ENCODE data around the gene KCND3.

KCND3 gene

GRCh38 chr1:111990026-111990877, 784 bp upstream of the KCND3 start:
- H3K4me3 ChIP-seq (ENCODE audit: low read length), result peak overlapping the region; percentile 58
- DNase-seq (ENCODE audit: low read depth), result peak; percentile 15
- no peak for TF ChIP-seq CTCF (conservative IDR thresholded peaks at IDR 0.05; ENCODE audit: low read length)

- no peak for DNase-seq (ENCODE audit: low read depth)
- TF ChIP-seq CTCF (conservative IDR thresholded peaks at IDR 0.05; ENCODE audit: low read length), result no peak
- H3K4me3 ChIP-seq (ENCODE audit: low read length), result peak overlapping the region; percentile 45
Observed at GRCh38 chr1:111988743-111989453, 570 bp downstream of the KCND3 start.

DNA sequence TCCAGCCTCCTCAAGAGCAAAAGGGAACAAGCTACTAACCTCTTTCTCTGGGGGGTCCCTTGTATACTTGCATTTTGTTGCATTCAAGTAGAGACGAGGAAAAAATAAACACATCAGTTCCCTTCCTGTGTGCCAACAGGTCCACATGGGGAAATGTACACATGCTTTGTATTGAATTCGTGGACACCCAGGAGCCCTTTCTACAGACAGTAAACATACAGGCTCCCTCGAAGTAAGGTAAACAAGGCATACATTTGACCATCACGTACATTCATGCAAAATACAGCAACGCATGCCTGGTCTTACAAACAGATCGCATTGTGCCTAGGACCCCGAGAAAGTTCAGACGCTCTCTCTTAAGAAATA, 1.1 kb downstream of the KCND3 start:
- TF ChIP-seq CTCF (conservative IDR thresholded peaks at IDR 0.05; ENCODE audit: low read length), result no peak
- peak overlapping the region; percentile 45 for H3K4me3 ChIP-seq (ENCODE audit: low read length)
- DNase-seq (ENCODE audit: low read depth), result no peak

- no peak for TF ChIP-seq CTCF (conservative IDR thresholded peaks at IDR 0.05; ENCODE audit: low read length)
- no peak for DNase-seq (ENCODE audit: low read depth)
Observed at GRCh38 chr1:111987502-111987901, 2.0 kb downstream of the KCND3 start.

DNA sequence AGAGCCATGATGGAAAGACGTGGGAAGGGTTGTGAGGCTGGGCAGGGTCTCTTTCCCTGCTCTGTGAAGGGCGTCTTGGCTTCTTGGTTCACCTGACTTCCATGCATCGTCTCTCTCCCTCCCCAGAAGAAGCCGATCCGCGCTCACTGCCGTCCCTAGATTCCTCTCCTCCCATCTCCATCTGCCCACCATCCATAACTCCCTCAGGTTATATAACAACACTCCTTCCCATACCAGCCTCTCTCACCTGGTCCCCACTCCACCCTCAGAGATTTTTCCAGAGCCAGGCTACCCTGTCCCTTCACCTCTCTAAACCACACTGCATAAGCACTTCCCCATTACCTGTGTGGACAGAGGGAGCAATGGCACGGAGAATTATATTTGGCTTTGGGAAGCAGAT, 6.0 kb downstream of the KCND3 start:
- no peak overlapping the region for H3K4me3 ChIP-seq (ENCODE audit: low read length)
- TF ChIP-seq CTCF (conservative IDR thresholded peaks at IDR 0.05; ENCODE audit: low read length), result no peak
- no peak for DNase-seq (ENCODE audit: low read depth)

More at GRCh38 chr1:111987502-111987901, 2.0 kb downstream of the KCND3 start:
- no peak overlapping the region for H3K4me3 ChIP-seq (ENCODE audit: low read length)

- no peak for TF ChIP-seq CTCF (conservative IDR thresholded peaks at IDR 0.05; ENCODE audit: low read length)
- DNase-seq (ENCODE audit: low read depth), result no peak
Observed at GRCh38 chr1:111982428-111982827, 7.0 kb downstream of the KCND3 start.

DNA sequence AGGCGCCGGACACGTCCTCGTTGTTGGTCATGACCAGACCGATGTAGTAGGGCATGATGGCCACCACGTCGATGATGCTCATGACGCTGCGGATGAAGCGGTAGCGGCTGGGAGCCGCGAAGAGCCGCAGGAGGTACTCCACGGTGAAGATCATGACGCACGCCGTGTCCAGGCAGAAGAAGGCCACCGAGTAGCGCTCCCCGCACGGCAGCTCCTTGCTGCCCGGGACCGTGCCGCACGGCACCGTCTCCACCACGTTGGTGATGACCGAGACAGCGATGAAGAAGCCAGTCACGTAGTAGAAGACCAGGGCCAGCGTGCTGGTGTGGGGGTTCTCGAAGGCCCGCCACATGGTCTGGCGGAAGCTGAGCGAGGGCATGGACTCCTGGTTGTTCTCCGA, 7.6 kb downstream of the KCND3 start:
- no peak overlapping the region for H3K4me3 ChIP-seq (ENCODE audit: low read length)
- no peak for DNase-seq (ENCODE audit: low read depth)
- no peak for TF ChIP-seq CTCF (conservative IDR thresholded peaks at IDR 0.05; ENCODE audit: low read length)

More at GRCh38 chr1:111982428-111982827, 7.0 kb downstream of the KCND3 start:
- H3K4me3 ChIP-seq (ENCODE audit: low read length), result no peak overlapping the region

Data from AG10803 (cell line).